HG02870 (cell line): Measurements from ENCODE around the gene PTPN1.
"Not testable (repeated sequence)": the region's sequence is repeated elsewhere in the genome, so short reads cannot be mapped to it uniquely, and the experiment has no call there.

Experiments used
- ATAC-seq: cut with Tn5 transposase; IDR thresholded peaks from one replicate; pipeline ENCODE4 v1.9.1; 2021; ENCODE audit warnings: mild to moderate bottlenecking, moderate library complexity; ENCODE audit not compliant: unreplicated experiment

Gene PTPN1

GRCh38 chr20:50587291-50587961, 77.2 kb downstream of the PTPN1 start:
- ATAC-seq: no peak

GRCh38 chr20:50588034-50588736, 78.0 kb downstream of the PTPN1 start:
- ATAC-seq: no peak

- ATAC-seq: no peak
These were observed 79.6 kb downstream of the PTPN1 start for GRCh38 chr20:50589548-50590347.

GRCh38 chr20:50590348-50590664, 80.1 kb downstream of the PTPN1 start:
- ATAC-seq: no peak

GRCh38 chr20:50591233-50591852, 81.2 kb downstream of the PTPN1 start:
- no peak for ATAC-seq

GRCh38 chr20:50592282-50593004, 82.3 kb downstream of the PTPN1 start:
- ATAC-seq: no peak

- no peak for ATAC-seq
These were observed 82.8 kb downstream of the PTPN1 start for GRCh38 chr20:50593005-50593335.

- ATAC-seq: no peak
These were observed 84.0 kb downstream of the PTPN1 start for GRCh38 chr20:50594231-50594590.

GRCh38 chr20:50594591-50595432, 84.6 kb downstream of the PTPN1 start:
- no peak for ATAC-seq

GRCh38 chr20:50595433-50595895, 85.3 kb downstream of the PTPN1 start:
- no peak for ATAC-seq

- ATAC-seq: no peak
These were observed 86.0 kb downstream of the PTPN1 start for GRCh38 chr20:50595988-50596693.

- no peak for ATAC-seq
These were observed 86.5 kb downstream of the PTPN1 start for GRCh38 chr20:50596694-50597021.

GRCh38 chr20:50597406-50597969, 87.3 kb downstream of the PTPN1 start:
- ATAC-seq: no peak

GRCh38 chr20:50598074-50598473, 87.9 kb downstream of the PTPN1 start:
- no peak for ATAC-seq

GRCh38 chr20:50598768-50599167, 88.6 kb downstream of the PTPN1 start:
- not testable (repeated sequence) for ATAC-seq

- no peak for ATAC-seq
These were observed 90.2 kb downstream of the PTPN1 start for GRCh38 chr20:50600281-50600895.

- ATAC-seq: no peak
These were observed 91.6 kb downstream of the PTPN1 start for GRCh38 chr20:50601511-50602431.
